Right ventricle myocardium superior (tissue), 1 donor: Measurements from ENCODE around the gene BMERB1. TPM values are rescaled to one million over a fixed set of nuclear protein-coding genes. Genes with fewer than 3 reads are reported as not detected.
"Not testable (repeated sequence)": the region's sequence is repeated elsewhere in the genome, so short reads cannot be mapped to it uniquely, and the experiment has no call there.

ENCODE experiments used
- ATAC-seq: fragments of 200-7000 bp; cut with Tn5 transposase; one replicate; pipeline ENCODE4 v1.9.1; 2020; ENCODE audit warnings: mild to moderate bottlenecking; ENCODE audit not compliant: poor library complexity
- DNase-seq: peaks from one replicate; pipeline ENCODE4 v3.0.0-alpha.2; 2020
- intact Hi-C: fragments of 100-400 bp; cut with DNase I; formaldehyde crosslinking; loops from one replicate; pipeline ENCODE4 v1.11.2; 2022
- total RNA-seq: library from RNA; stranded (reverse); fragmentation: NEBNext Ultra II Directional; extraction: Animal tissue kit (Norgen Biotek cat#: 25700); gene quantifications from one replicate; pipeline ENCODE4 v1.2.1, GENCODE V29; 2021
- donor health status: DM: no; HTN: yes; CAD: no; lungs with severe emphysema.

BMERB1 gene
- total RNA-seq, 1 donor from 2014 or later = 71.8 TPM

- intact Hi-C loops = no loop called here
- DNase-seq = no peak
- ATAC-seq = no peak
Measured at GRCh38 chr16:15452246-15452855, 18.0 kb downstream of the BMERB1 start.

DNA sequence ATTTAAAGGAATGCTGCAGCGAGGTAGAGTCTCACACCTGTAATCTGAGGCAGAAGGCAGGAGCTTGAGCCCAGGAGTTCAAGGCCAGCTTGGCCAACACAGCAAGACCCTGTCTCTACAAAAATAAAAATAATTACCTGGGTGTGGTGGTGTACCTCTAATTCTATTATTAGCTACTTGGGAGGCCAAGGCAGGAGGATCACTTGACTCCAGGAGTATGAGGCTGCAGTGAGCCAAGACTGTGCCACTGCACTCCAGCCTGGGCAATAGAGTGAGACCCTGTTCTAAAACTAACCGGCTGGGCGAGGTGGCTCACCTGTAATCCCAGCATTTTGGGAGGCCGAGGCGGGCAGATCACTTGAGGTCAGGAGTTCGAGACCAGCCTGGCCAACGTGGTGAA is 18.9 kb downstream of the BMERB1 start:
- DNase-seq, intact Hi-C loops, ATAC-seq: not testable (repeated sequence)

- intact Hi-C loops, ATAC-seq, DNase-seq: not testable (repeated sequence)
Measured at GRCh38 chr16:15454933-15455332, 20.5 kb downstream of the BMERB1 start.

DNA sequence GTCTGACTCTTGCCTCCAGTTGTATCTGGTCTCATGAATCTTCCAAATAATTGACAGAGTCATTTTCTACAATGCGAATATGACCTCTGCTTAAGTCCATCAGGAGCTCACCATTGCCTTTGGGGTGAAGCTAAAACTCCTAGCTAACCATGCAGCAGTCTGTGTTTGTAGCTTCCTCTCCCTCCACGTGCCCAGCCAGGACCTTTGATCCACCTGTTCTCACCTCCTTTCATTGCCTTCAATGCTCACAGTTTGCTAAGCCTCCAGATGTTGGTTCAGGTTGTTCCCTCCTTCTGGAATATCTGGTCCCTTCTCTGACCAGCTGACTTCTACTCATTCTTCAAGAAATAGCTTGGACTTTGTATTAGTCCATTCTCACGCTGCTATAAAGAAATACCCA is 23.0 kb downstream of the BMERB1 start:
- ATAC-seq = no peak
- intact Hi-C loops = no loop called here
- DNase-seq = no peak

DNA sequence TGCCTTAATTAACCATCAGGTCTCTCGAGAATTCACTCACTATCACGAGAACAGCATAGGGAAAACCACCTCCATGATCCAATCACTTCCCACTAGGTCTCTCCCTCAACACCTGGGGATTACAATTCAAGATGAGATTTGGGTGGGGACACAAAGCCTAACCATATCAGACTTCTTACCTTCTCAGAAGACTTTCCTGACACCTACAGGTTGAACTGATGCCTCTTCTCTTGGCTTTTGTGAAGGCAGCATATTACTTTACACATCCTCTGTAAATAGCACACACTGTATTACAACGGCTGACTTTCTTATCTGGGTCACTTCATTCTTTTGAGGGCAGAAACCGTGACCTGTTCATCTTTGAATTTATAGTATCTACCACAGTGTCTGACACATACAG is 23.6 kb downstream of the BMERB1 start:
- intact Hi-C loops = no loop called here
- no peak for DNase-seq
- no peak for ATAC-seq

DNA sequence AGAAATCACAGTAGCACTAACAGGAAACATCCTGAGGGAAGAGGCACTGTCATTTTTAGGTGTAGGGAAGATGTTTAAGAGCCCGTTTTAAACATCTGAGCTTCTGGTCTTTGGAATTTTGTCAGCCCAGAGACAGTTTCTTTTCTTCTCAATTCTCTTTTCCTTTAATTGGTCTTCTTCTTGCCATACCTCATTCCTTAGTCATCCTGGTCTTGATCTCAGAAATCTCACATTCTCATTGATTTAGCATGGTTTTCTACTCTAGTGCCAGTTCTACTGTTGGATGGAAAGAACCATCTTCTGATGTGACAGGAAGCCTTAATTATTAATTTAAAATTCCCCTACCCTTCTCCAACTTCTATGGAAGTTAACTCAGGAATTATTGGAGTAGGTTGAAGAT is 25.4 kb downstream of the BMERB1 start:
- DNase-seq (no peak), ATAC-seq (no peak)
- intact Hi-C loops = no loop called here

- DNase-seq (no peak), ATAC-seq (no peak)
- intact Hi-C loops = no loop called here
Measured at GRCh38 chr16:15460601-15461000, 26.2 kb downstream of the BMERB1 start.

- no peak for DNase-seq
- intact Hi-C loops = no loop called here
- ATAC-seq = no peak
Measured at GRCh38 chr16:15461376-15461775, 27.0 kb downstream of the BMERB1 start.

GRCh38 chr16:15464401-15465186 is 30.2 kb downstream of the BMERB1 start:
- intact Hi-C loops = no loop called here
- no peak for ATAC-seq
- DNase-seq = no peak

DNA sequence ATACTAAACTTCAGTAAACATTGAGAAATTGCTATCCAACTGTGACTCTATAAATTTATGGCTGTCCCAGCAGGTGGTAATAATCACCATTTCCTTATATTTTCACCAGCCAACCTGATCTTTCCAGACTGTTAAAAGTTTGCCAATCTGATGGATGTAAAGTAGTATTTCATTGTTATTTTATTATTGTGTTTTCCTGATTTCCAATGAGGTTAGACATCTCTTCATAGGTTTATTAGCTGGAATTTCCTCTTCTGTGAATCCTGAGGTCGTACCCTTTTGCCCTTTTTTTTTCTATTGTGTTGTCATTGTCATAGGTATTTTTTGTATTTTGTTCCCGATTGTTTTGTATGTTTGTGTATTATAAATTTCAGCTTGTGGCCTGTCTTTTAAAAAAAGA is 31.7 kb downstream of the BMERB1 start:
- intact Hi-C loops = no loop called here
- DNase-seq = no peak
- ATAC-seq = no peak

DNA sequence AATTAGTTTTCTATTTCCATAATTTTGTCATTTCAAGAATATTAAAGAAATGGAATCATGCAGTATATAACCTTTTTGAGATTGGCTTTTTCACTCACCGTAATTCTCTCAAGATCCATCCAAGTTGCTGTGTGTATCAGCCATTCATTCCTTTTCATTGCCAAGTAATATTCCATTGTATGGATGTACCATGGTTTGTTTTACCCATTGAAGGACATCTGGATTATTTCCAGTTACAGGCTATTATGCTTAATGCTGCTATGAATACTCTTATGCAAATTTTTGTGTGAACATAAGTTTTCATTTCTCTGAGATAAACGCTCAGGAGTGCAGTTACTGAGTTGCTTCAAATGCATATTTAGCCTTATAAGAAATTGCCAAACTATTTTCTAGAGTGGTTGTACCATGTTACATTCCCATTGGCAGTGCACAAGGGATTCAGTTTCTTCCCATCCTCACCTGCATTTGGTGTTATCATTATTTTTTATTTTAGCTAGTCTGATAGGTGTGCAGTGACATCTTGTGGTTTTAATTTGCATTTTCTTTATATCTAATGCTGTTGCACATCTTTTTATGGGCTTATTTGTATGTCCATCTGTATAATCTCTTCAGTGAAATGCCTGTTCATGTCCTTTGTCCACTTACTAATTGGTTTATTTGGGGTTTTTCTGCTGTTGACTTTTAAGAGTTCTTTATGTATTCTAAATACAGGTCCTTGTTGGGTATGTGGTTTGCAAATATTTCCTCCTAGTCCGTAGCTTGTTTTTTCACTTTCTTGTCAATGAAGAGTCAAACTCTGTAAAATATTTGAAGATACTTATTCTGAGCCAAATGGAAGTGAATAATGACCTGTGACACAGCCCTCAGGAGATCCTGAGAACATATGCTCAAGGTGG is 32.7 kb downstream of the BMERB1 start:
- ATAC-seq (no peak), DNase-seq (no peak)
- intact Hi-C loops = no loop called here

DNA sequence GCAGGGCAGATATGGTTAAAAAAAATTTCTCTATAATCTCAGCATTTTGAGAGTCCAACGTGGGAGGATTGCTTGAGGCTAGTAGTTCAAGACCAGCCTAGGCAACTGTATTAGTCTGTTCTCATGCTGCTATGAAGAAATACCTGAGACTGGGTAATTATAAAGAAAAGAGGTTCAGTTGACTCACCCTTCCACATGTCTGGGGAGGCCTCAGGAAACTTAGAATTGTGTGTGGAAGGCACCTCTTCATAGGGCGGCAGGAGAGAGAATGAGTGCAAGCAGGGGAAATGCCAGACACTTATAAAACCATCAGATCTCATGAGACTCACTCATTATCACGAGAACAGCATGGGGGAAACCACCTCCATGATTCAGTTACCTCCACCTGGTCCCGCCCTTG is 42.6 kb downstream of the BMERB1 start:
- DNase-seq, intact Hi-C loops, ATAC-seq: not testable (repeated sequence)

GRCh38 chr16:15477802-15478201 is 43.4 kb downstream of the BMERB1 start:
- no peak for DNase-seq
- intact Hi-C loops = no loop called here
- no peak for ATAC-seq

DNA sequence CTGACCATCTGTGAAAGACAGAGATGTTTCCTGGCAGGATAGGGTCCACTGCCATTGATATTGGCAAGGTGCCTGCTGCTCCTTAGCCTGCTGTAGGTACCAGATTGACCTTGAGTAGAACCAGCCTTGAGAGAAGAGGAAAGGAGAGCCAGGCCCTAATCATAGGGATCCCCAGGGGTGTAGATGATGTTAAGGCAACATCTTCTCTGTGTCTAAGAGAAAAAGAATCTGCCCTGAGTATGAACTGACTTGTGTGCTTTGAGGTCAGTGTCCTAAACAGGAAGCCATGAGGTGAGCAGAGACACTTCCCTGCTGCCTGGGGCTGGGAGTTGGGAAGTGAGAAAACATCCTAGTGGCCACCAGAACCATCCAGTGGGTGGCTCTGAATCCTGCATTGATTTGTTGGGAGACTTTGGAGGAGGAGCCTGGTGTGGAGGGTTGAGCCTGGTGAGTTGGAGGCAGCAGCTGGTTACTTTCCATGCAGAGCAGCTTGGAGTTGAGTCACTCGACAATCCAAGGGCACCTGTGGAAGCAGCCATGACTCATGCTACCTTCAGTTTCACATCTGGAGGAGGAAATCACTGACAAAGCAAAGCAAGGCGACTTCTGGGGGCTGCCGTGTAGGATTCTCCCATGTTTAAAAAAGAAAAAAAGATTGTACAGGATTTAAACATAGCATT is 47.8 kb downstream of the BMERB1 start:
- DNase-seq (no peak), ATAC-seq (peak; percentile 57)
- intact Hi-C loops = no loop called here

DNA sequence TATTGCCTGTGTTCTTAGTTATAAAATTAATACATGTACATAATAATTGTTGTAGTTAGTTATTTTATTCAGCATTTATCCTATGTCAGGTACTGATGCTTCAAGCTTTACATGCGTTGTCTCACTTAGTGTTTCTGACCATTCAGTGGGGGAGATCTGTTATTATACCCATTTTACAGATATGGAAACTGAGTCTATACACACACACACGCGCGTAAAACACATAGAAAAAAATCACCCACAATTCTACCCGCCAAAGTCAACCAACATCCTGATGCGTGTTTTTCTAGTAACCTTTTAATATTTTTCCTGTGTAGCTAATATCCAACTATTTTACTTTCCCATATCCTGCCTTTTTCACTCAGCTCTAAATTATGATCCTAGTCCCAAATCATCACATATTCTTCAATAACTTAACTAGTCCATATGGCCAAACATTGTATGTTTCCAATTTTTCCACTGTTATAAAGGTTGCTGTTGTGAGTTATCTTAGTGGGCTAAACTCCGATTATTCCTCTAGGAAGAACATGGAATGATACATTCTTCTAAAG is 48.4 kb downstream of the BMERB1 start:
- intact Hi-C loops = no loop called here
- no peak for ATAC-seq
- DNase-seq = no peak

GRCh38 chr16:15483857-15484256 is 49.5 kb downstream of the BMERB1 start:
- ATAC-seq = no peak
- intact Hi-C loops = no loop called here
- DNase-seq = no peak

DNA sequence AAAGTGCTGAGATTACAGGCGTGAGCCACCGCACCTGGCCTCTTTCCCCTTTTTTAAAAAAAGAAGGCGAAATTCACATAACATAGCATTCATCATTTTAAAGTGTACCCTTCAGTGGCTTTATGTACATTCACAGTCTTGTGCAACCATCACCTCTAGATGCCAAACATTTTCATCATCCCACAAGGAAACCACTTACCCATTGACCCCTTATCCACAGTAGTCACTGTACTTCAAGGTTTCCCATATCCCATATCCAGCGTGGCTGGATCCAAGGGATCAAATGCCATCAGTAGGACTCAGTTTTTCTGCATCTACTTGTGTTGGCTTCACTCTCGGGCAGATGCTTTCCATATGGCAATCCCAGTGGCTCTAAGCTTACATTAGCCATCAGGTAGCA is 50.3 kb downstream of the BMERB1 start:
- DNase-seq (no peak), ATAC-seq (no peak)
- intact Hi-C loops = no loop called here

DNA sequence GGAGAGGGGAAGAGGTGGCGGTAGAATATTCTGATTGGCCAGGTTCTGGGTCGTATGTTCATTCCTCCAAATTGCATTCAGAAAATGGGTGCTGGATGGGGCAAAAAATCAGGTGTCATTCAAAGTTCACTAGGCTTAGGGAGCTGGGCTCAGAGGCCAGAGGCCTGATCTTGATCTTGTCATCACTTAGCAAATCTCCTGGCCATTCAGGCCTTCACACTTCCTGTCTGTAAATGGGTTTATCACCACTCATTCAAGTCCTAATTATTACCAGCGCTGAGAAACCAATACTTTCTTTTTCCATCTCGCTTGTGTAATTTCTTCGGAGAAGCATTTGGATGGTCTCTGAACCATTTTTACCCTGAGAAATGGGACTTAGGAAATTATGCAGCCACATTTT is 50.8 kb downstream of the BMERB1 start:
- DNase-seq (no peak), ATAC-seq (no peak)
- intact Hi-C loops = no loop called here

DNA sequence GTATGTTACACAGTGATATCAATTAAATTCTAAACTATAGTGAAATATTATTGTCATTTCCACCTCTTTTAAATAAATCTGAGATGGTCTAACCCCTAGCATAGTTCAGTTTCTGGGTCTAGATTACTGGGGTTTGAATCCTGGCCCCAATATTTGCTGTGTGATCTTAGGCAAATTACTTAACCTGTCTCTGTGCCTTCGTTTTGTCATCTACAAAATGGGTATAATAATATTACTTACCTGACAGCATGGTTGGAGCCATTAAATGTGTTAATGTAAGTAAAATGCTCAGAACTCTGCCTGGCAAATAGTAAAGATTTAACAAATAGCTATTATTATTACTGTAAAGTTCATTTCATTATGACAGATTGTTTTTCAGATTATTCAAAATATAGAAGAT is 52.3 kb downstream of the BMERB1 start:
- no peak for DNase-seq
- intact Hi-C loops = no loop called here
- no peak for ATAC-seq
